Fibroblast of pulmonary artery (primary cell): Measurements from ENCODE around the gene TMCO1.
"Not testable (repeated sequence)": the region's sequence is repeated elsewhere in the genome, so short reads cannot be mapped to it uniquely, and the experiment has no call there.

Experiments
- DNase-seq: peaks from one replicate; pipeline ENCODE4 v3.0.0-alpha.2; 2010; ENCODE audit warnings: low read depth
- H3K4me3 ChIP-seq: replicated peaks from 2 replicates; pipeline ENCODE4 v1.5.1; 2011; ENCODE audit warnings: low read depth, mild to moderate bottlenecking, control low read depth, low read length, moderate library complexity
- CTCF ChIP-seq: IDR thresholded peaks from 2 replicates; pipeline ENCODE4 v1.5.1; 2011; ENCODE audit warnings: mild to moderate bottlenecking, control low read depth, low read length, inconsistent platforms; ENCODE audit errors: missing control alignments

The TMCO1 gene

GRCh38 chr1:165747632-165748447 lies 20.8 kb downstream of the TMCO1 start:
- no peak overlapping the region for H3K4me3 ChIP-seq
- no peak for DNase-seq
- TF ChIP-seq CTCF = no peak

- not testable (repeated sequence) for DNase-seq, H3K4me3 ChIP-seq
Observed at GRCh38 chr1:165744913-165745312, 23.8 kb downstream of the TMCO1 start.

GRCh38 chr1:165742194-165742593 lies 26.5 kb downstream of the TMCO1 start:
- H3K4me3 ChIP-seq = no peak overlapping the region
- DNase-seq = no peak
- TF ChIP-seq CTCF = no peak

- no peak for DNase-seq
- no peak overlapping the region for H3K4me3 ChIP-seq
- TF ChIP-seq CTCF = no peak
Observed at GRCh38 chr1:165738794-165739193, 29.9 kb downstream of the TMCO1 start.

GRCh38 chr1:165737196-165737595 lies 31.5 kb downstream of the TMCO1 start:
- no peak for TF ChIP-seq CTCF
- no peak overlapping the region for H3K4me3 ChIP-seq
- peak; percentile 6 for DNase-seq

- no peak for DNase-seq
- H3K4me3 ChIP-seq = no peak overlapping the region
- TF ChIP-seq CTCF = no peak
Observed at GRCh38 chr1:165734906-165735305, 33.8 kb downstream of the TMCO1 start.

- no peak overlapping the region for H3K4me3 ChIP-seq
- TF ChIP-seq CTCF = no peak
- DNase-seq = no peak
Observed at GRCh38 chr1:165726841-165727240, 41.8 kb downstream of the TMCO1 start.
